ENCODE results near the gene AGBL1. TPM values are rescaled to one million over a fixed set of nuclear protein-coding genes. Genes with fewer than 3 reads are reported as not detected.
A peak's percentile ranks its signal among the peaks of the same experiment; 100 is the strongest.

AGBL1 gene
- polyA plus RNA-seq, 4 donors: 0.06 to 0.13 (median 0.09) TPM

- no peak for DNase-seq (ENCODE audit: low read depth in 4 of 4, low spot score in 2 of 4)
Measured at GRCh38 chr15:86312486-86312885, 232.8 kb downstream of the AGBL1 start.

DNA sequence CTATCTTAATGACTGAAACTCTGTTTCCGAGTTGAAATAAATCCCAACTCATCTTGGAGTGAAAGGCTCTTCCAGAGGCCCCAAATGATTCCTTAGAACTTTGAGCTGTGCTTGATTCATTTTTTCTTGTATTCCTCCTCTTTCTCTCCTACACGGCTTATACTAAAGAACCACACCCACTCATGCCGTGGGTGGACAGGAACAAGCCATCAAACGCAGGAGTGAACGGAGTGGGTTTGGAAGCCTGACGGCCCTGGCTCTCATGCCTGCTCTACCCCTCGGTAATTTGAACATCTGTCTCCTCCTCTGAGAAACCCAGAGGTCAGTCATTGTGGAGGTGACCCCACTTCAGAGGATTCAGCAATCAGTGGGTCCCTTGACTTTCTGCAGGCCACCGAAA, 236.5 kb downstream of the AGBL1 start:
- no peak for DNase-seq (ENCODE audit: low read depth in 4 of 4, low spot score in 2 of 4)

- DNase-seq (ENCODE audit: low read depth in 4 of 4, low spot score in 2 of 4): no peak
Measured at GRCh38 chr15:86316726-86317383, 237.2 kb downstream of the AGBL1 start.

DNA sequence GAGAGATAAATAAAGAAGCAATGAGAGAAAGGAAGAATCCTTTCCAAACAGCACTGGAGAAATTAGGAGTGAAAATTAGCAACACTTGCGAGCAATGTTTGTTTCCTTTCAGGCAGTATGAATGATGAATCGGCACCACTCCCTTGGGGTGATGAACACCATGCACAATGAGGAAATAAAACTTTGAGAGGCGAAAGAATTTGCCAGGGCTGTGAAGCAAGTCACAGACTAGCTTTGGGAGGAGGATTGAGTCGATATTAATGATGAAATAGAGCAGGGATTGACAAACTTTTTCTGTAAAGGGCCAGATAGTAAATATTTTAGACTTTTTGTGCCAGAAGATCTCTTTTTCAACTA, 237.7 kb downstream of the AGBL1 start:
- DNase-seq (ENCODE audit: low read depth in 4 of 4, low spot score in 2 of 4): no peak

DNA sequence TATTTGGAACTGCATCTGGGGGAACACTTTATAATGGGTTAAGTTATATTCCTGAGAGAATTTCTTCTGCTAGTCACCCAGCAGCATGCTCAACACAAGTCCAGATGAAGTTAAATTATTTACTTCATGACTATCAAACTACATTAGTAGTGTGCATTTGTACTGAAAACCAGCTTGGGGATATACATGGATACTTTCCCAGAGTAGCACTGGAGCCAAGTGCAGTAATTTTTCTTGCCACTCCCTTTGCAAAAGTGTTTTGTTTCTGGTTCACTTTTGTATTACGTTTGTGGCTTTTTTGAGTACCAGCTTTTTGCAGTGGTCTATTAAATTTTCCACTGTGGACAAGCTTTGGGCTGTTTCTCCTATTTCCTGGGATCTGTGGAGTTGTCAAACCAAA, 243.0 kb downstream of the AGBL1 start:
- DNase-seq (ENCODE audit: low read depth in 4 of 4, low spot score in 2 of 4): no peak

DNA sequence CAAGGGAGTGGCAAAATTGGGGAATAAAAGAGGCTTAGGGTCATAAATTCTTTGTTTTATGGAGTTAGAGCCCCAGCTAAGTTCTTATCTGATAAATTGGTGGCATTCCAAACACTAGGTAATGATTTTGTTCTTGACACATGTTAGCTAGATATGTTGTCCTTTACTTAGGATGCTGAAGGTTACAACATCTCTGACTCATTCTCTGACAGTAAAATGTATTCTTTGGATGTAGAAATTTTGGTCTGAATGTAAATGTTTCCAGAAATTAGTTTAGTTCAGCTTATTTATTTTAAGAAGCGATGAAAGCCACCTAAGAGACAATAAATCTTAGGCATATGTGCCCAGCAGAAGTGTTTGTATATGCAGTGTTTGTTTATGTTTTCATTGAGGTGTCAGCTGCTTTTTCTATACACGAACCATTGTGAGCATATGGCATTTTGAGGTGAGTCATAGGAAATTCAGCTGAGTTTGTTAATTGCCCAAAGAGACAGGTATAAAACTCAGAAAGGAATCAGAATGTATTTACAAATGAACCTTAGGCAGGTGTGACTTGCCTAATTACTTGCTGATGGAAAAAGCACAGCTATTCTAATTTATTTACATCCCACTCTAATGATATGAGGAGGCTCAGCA, 247.7 kb downstream of the AGBL1 start:
- DNase-seq (ENCODE audit: low read depth in 4 of 4, low spot score in 2 of 4): no peak

DNA sequence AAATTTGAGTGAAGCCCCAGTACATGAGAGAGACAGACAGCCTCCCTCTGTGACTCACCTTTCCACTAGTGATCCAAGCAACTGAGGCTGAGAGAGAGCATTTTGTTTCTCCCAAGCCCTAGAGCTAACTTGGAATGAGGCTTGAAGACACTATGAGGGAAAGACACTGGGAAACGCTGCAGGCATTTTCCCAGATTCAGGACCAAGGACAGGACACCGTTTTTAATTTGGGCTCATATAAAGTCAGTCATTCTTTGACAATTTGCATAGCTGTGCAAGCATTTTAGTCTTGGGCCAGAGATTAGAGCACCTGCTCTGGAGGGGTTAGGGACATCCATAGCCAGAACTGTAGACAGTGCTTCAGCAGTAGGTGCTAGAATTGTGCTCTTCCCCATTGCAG, 249.0 kb downstream of the AGBL1 start:
- DNase-seq (ENCODE audit: low read depth in 4 of 4, low spot score in 2 of 4): no peak

DNA sequence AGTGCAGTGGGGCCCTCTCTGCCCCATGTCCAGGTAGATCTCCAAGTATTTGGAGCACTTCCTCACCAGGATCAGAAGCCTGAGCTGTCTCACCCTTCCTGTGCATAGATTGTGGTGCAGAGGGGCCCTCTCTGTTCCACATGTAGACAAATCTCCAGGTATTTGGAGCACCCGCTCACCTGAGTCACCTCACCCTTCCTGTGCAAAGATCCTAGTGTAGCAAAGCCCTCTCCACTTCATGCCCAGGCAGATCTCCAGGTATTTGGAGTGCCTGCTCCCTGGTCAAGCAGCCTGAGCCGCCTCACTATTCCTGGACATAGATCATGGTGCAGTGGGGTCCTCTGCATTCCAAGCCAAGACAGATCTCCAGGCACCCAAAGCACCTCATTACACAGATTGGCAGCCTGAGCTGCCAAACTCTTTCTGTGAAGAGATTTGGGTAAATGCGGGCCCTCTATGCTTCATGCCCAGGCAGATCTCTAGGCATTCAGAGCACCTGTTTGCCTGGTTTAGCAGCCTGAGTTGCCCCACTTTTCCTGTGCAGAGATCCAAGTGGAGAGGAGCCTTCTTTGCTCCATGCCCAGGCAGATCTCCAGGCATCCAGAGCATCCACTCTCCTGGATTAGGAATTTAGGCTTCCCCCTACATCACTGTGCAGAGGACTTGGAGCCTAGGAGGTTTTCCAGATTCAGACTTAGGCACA, 249.8 kb downstream of the AGBL1 start:
- DNase-seq (ENCODE audit: low read depth in 4 of 4, low spot score in 2 of 4): no peak

DNA sequence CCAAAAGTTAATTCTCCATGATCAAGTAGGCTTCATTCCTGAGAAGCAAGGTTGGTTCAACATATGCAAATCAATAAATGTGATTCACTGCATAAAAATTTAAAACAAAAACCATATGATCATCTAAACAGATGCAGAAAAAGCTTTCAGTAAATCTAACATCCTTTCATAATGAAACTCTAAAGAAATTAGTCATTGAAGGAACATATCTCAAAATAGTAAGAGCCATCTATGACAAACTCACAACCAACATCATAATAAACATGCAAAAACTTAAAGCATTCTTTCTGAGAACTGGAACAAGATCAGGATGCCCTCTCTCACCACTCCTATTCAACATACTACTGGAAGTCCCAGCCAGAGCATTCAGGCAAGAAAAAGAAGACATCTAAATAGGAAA, 254.1 kb downstream of the AGBL1 start:
- no peak for DNase-seq (ENCODE audit: low read depth in 4 of 4, low spot score in 2 of 4)

DNA sequence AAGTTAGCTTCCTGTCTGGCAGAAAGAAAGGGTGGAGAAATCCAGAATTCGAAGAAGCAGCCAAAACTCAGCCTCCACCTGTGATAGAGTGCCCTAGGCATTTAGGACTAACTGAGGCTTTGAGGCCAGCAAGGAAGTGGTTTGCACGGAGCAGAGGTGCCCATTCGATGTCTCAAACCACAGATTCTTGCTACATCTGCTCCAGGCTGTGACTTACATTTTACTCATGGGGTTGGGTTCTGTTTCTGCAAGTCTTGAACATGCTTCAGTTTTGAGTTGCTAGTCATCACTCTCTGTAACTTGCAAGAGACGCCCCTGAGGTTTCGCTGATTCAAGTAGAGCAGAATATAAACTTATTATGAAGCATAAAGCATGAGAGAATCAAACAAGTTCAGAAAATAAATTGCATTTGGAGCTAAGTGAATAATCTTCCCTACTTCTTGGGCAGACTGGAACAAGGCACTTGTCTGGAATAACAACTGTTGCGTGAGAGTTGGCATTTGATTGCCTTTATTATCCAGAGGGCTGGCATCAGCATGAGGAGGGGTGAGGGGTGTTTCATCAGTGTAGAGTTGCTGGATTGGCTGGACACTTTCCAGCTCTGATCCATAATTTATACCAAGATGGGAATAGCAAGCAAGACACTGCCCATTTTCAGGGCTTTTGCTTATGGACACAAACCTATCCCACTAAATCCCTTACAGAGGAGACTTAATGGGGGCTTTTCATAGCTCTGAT, 256.5 kb downstream of the AGBL1 start:
- DNase-seq (ENCODE audit: low read depth in 4 of 4, low spot score in 2 of 4): no peak

GRCh38 chr15:86337071-86337470, 257.4 kb downstream of the AGBL1 start:
- no peak for DNase-seq (ENCODE audit: low read depth in 4 of 4, low spot score in 2 of 4)

DNA sequence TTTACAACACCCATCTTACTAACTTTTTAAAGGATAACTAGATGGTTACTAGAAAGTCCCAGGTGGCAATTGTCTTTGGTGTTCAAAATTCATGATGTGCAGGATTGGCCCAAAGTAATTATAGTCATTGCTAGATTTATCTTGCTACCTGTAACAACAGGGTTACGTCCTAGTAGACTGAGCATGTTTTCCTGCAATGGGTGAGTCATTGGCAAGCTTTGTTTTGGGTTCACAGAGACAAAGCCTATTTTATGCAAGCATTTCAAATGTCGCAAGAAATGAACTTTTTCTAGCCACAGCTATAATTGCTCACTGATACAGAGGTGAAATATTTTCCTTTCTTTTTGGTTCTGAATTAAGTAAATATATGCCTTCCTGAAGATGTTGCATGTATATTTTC, 267.6 kb downstream of the AGBL1 start:
- no peak for DNase-seq (ENCODE audit: low read depth in 4 of 4, low spot score in 2 of 4)

DNA sequence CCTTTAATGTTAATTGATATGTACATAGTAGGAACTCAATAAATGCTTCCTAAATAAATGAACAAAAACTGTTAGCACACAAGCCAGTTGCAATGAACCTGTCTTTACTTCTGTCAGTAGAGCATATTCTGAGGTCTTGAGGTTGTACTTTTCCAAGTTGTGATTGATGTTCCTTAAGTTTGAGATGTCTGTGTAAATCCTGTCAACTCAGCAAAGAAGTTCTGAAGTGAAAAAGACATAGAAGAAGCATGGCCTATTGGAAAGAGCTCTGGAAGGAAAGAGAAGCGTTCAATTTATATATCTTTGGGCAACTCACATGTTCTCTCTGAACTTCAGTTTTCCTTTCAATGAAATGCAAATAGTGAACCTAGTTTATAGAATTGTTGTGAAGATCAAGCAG, 269.9 kb downstream of the AGBL1 start:
- DNase-seq (ENCODE audit: low read depth in 4 of 4, low spot score in 2 of 4): no peak

DNA sequence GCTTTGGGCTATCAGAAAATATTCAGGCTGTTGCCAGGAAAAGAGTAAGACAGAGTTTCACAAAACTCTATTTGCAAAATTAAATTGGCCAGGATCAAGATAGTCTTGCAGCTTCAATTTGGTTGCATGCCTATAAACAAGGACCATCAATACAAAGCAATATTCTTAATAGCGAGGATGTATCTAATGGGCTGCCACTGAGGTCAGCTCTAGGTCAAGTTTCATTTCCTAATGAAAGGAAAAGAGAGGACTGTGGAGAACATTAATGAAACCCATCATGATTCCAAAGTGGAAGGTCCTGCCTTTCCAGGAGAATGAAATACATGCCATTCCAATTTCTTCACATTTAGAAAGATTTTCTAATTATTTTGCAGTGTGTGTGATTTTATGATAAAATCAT, 273.5 kb downstream of the AGBL1 start:
- DNase-seq (ENCODE audit: low read depth in 4 of 4, low spot score in 2 of 4): no peak

- no peak for DNase-seq (ENCODE audit: low read depth in 4 of 4, low spot score in 2 of 4)
Measured at GRCh38 chr15:86355361-86355760, 275.7 kb downstream of the AGBL1 start.

DNA sequence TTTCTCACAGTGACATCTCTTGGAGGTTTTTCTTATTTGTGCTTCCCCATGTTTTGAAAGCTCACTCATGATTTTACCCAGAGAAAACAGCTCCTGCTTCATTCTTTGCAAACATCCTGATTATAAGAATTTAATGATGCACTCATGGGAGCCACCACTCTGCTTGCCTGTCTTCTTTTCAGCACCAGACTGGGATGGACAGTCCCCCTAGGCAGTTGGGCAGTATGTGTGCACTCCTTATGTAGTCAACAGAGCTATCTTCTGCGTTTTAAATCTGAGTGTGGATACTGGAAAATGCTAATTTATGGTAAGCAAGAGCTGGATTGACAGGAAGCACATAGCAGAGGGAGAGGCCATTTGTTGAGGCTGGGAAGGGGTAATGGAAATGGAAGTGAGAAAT, 276.1 kb downstream of the AGBL1 start:
- peak in 1 of 4 donors; percentile 2 for DNase-seq (ENCODE audit: low read depth in 4 of 4, low spot score in 2 of 4)

DNA sequence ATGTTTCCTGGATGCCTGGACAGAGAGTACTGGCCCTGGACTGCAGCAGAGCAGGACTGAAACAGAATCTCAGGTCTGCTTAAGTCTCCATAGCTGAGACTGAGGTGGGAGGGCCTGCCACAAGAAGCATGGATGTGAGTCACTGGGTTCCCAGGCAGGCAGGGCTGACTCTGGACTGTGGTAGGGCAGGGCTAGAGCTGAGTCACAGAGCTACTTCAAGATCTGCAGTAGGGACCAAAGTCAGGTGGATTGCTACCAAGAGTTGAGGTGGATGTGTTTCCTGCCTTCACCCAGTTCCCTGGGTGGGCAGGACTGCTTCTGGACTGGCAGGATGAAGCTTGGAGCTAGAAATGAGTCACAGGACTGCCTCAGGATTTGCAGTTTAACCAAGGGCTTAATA, 282.9 kb downstream of the AGBL1 start:
- no peak for DNase-seq (ENCODE audit: low read depth in 4 of 4, low spot score in 2 of 4)

DNA sequence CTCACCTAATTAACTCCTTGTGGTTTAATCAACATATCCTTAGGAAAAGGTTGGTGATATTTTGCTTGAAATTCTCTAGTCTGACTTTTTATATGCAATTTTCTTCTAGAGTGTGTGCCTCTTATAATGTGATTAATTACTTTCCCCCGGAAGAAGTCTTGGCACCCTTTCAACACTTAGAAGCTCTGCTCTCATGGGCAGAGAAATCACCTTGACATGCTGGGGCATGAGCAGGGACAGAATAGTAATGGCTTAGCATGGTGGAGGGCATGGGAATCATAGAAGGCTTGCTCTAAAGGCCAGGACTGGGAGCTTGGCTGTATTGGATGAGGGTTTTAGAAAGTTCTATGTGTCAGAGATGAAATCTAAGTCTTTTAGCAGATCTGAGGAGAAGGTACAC, 293.5 kb downstream of the AGBL1 start:
- no peak for DNase-seq (ENCODE audit: low read depth in 4 of 4, low spot score in 2 of 4)

DNA sequence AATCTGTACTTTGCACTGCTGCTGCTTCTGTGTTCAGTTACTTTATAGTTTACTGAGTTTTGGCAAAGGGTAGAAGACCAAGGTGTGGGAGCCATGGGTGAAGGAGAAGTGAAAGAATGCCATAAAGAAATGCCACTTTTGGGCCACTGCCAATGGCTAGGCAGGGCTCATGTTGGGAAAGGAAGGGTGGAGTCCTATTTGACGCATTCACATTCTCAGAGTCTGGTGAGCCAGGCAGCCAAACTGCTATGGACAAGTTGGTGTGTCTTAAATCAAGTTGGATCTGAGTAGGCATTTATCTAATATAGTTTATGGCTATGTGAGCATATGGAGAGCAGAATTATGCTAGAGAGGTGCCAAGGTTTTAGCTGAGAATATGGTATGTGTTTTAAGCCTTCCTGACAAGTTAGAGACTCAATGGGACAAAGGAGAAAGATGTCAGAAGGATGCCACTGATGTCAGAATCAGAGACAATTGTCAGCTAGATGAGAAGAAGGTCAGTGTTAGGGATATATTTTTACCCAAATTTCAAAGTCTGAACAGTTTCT, 296.1 kb downstream of the AGBL1 start:
- DNase-seq (ENCODE audit: low read depth in 4 of 4, low spot score in 2 of 4): no peak

- DNase-seq (ENCODE audit: low read depth in 4 of 4, low spot score in 2 of 4): no peak
Measured at GRCh38 chr15:86377914-86378313, 298.2 kb downstream of the AGBL1 start.

DNA sequence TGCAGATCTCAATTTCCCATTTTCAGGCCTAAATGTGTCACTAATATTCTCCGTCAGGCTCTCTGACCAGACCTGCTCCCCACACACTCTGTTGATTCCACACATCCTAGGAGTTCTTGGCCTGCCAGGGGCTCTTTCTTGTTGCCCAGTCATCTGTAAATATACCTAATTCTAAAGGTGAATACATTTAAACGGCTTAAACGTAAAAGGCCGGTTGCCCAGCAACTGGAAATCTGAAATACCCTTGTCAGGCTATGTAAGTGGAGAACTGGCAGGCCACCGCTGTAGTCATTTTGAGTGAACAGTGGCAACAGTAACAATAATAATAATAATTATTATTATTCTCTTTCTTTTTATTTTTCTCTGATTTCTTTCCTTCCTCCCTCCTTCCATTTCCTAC, 302.7 kb downstream of the AGBL1 start:
- peak in 1 of 4 donors; percentile 2 for DNase-seq (ENCODE audit: low read depth in 4 of 4, low spot score in 2 of 4)

Measured in left renal cortex interstitium (tissue), 4 donors.